ENCODE data around the gene HBZ. TPM values are rescaled to one million over a fixed set of nuclear protein-coding genes. Genes with fewer than 3 reads are reported as not detected.

The HBZ gene
- not detected for total RNA-seq

DNA sequence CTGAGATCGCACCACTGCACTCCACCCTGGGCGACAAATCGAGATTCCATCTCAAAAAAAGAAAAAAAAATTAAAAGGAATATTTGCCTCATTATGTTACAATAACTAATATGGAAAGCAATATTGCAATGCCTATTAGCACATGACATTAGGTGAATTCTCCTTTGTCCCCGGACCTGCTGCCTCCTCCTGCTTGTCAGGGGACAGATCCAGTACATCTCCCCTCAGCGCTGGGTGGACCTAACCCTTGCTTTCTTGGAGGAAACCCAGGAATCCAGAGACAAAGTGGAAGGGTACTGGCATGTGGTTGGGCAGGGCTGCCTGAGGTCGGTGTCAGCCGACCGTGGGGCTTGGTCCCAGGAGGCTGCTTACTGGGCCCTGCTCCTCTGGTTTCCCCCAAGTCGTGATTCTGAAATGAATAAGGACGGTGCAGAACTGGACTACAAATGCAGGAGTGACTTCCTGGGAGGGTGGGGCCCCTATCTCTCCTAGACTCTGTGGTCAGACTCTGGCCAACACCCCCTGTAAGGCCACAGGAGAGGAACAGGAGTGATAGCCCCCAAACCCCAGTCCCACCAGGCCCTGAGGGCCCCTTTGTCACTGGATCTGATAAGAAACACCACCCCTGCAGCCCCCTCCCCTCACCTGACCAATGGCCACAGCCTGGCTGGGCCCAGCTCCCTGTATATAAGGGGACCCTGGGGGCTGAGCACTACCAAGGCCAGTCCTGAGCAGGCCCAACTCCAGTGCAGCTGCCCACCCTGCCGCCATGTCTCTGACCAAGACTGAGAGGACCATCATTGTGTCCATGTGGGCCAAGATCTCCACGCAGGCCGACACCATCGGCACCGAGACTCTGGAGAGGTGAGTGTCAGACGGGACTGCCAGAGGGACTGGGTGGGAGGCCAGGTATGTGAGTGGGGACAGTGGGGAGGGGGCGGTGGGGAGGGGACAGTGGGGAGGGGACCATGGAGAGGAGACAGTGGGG lies at the start of gene HBZ:
TSS of gene HBZ (plus strand) at position 504 of the 988 bp plus-strand sequence. CDS start at position 770, 266 bp downstream.
- Mint-ChIP-seq H3K27me3 (peaks cover 41% of the 10 kb centered on the region), H3K4me1 (peaks cover 5% of the 10 kb centered on the region), H3K36me3 (no peaks in the 10 kb centered on the region), H3K9me3 (no peaks in the 10 kb centered on the region), H3K4me3 (no peak within 1 kb of the TSS), H3K27ac (no peak within 1 kb of the TSS)
- DNase-seq = no peak

DNA sequence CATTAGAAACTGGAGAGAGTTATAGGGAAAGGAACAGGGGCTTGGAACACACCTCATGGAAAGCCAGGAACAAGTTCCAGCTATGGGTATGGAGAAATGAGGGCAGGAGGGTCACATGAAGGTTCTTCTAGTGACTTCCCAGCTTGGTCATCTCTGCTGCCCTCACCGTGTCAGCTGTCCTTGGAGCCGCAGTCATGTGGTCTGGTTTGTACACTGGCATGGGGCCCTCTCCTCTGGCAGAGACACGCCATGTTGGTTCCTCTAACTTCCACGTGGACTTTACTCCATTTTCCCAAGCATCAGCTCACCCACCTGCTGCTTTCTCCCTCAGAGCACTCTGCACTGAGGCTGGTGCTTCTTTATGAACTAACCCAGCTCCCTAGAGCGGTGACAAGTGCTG lies 48.1 kb upstream of the HBZ start:
- no peak overlapping the region for H3K27ac Mint-ChIP-seq
- no peak overlapping the region for H3K4me3 Mint-ChIP-seq
- H3K27me3 Mint-ChIP-seq = no peaks in the 10 kb centered on the region
- no peaks in the 10 kb centered on the region for H3K9me3 Mint-ChIP-seq
- H3K36me3 Mint-ChIP-seq = peaks cover 8% of the 10 kb centered on the region
- no peak for DNase-seq
- H3K4me1 Mint-ChIP-seq = peaks cover 1% of the 10 kb centered on the region

GRCh38 chr16:104928-105327 lies 47.5 kb upstream of the HBZ start:
- Mint-ChIP-seq H3K36me3 (peaks cover 8% of the 10 kb centered on the region), H3K4me1 (peaks cover 1% of the 10 kb centered on the region), H3K27ac (no peak overlapping the region), H3K27me3 (no peaks in the 10 kb centered on the region), H3K9me3 (no peaks in the 10 kb centered on the region), H3K4me3 (no peak overlapping the region)
- DNase-seq = no peak

DNA sequence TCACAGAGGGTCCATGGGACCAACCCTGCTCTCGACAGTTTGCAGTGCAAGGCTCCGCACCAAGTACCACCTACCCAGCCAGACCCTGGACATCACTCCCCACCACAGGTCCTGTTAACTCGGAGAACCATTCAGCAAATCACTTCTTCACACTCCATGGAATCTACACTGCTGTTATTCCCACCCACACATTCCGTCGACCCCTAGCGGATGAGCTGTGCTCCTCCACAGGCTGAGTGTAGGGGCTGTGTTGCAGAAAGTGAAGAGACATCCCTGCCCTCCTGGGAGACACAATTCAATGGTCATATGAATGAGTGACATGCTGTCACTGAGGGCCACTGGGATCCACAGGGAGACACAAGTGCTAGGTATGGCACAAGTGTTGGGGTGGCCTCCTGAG lies 46.9 kb upstream of the HBZ start:
- Mint-ChIP-seq H3K9me3 (no peaks in the 10 kb centered on the region), H3K27ac (no peak overlapping the region)

DNA sequence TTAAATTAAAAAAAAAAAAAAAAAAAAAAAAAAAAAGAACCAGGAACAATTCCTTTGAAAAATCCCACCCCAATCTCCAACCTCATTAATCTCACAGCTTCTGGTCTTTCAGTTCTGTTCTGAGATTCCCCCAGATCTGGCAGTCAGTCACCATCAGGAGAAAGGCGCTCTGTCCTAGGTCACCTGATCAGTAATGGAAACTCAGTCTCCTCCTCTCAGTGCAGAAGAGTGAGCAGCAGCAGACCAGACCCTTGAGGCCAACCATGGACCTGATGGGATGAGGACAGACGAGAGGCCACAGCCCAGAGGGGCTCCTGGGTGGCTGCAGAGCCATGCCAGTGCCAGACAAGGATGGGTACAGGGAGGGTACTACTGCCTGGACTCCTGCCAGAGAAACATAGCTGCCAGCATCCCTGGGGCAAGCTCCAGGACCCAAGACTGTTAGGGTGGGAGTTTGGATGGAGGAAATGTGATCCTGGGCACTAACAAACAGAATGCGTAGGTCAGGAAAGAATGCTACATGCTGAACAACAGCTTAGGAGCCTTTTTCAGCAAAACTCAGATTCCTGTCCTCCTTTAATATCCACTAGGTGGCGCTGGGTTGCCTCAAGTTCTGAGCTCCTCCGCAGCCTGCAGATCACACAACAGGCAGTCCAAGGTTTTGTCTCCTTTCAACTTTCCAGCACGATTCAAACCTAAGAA lies 45.7 kb upstream of the HBZ start:
- H3K9me3 Mint-ChIP-seq = no peaks in the 10 kb centered on the region
- DNase-seq = peak; percentile 40
- H3K4me1 Mint-ChIP-seq = peaks cover 1% of the 10 kb centered on the region
- H3K27ac Mint-ChIP-seq = no peak overlapping the region
- no peak overlapping the region for H3K4me3 Mint-ChIP-seq
- peaks cover 8% of the 10 kb centered on the region for H3K36me3 Mint-ChIP-seq
- H3K27me3 Mint-ChIP-seq = no peaks in the 10 kb centered on the region

More for the DNA sequence above, 46.9 kb upstream of the HBZ start:
- DNase-seq = no peak
- no peaks in the 10 kb centered on the region for H3K27me3 Mint-ChIP-seq
- peaks cover 8% of the 10 kb centered on the region for H3K36me3 Mint-ChIP-seq
- H3K4me1 Mint-ChIP-seq = peaks cover 1% of the 10 kb centered on the region
- no peak overlapping the region for H3K4me3 Mint-ChIP-seq

DNA sequence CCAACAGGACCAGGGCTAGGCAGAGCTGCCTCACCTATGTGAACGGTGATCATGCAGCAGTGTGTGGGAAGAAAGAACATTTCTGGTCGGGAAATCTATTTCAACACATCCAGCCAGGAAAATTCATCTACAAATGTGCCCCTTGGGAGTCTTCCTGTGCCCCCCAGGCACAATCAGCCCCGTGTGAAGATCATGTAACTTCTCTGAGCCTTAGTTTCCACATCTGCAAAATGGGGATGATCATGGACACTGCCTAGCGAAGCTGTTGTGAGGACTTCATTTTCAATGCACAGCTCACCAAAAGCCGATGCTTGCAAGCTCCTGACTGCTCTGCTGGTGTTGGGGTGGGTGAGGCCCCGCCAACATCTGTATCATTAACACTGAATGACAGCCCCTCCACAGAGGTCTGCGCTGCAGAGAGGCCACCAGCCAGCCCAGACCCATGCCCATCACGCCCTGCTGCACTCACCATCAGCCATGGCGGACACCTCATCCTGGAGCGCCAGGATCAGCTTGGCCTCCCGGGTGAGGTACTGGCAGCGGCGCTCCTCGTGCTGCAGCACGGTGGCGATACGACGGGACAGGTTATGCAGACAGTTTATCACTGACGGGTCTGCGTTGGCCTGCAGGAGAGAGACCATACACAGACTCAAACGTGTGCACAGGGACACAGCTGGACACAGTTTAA lies 40.1 kb upstream of the HBZ start:
- DNase-seq = no peak
- H3K36me3 Mint-ChIP-seq = peaks cover 10% of the 10 kb centered on the region
- no peak overlapping the region for H3K27ac Mint-ChIP-seq
- no peaks in the 10 kb centered on the region for H3K9me3 Mint-ChIP-seq
- H3K4me1 Mint-ChIP-seq = peaks cover 9% of the 10 kb centered on the region
- H3K27me3 Mint-ChIP-seq = no peaks in the 10 kb centered on the region
- H3K4me3 Mint-ChIP-seq = no peak overlapping the region

DNA sequence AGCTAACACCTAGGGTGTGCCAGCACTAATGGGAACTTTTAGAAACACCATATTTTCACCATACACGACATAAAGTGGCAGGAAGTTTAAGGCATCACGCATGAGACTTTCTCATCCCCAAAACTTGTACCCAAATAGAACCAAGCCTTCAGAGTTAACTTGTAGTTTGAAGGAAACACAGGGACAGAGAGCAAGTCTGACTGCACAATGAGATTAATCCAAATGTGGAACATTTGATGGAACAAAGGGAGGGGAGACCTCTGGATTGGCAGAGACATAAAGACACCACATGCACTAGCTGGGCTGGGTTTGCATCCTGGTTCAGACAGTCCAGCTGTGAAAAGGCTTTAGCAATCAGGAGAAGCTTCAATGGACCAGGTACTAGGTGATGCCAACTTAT lies 38.1 kb upstream of the HBZ start:
- H3K27ac Mint-ChIP-seq = no peak overlapping the region
- no peak overlapping the region for H3K4me3 Mint-ChIP-seq
- peaks cover 9% of the 10 kb centered on the region for H3K36me3 Mint-ChIP-seq
- DNase-seq = no peak
- peaks cover 14% of the 10 kb centered on the region for H3K4me1 Mint-ChIP-seq
- H3K27me3 Mint-ChIP-seq = no peaks in the 10 kb centered on the region
- H3K9me3 Mint-ChIP-seq = no peaks in the 10 kb centered on the region

DNA sequence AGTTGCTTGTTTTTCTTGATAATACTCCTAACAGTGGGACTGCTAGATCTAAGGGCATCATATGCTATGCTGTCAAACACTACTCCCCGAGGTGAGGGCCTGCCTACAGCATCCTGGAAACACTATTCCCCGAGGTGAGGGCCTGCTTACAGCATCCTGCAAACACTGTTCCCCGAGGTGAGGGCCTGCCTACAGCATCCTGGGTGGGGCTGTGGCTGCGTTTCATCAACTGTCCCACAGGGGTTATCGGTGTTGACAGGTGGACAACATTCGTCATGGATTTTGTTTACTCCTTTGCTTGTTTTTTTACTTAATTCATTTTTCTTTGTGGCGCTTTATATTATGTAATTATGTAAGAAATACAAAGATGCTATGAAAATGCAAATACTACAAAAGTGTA lies 36.4 kb upstream of the HBZ start:
- no peaks in the 10 kb centered on the region for H3K9me3 Mint-ChIP-seq
- DNase-seq = no peak
- H3K4me3 Mint-ChIP-seq = no peak overlapping the region
- peaks cover 14% of the 10 kb centered on the region for H3K4me1 Mint-ChIP-seq
- no peaks in the 10 kb centered on the region for H3K27me3 Mint-ChIP-seq
- no peak overlapping the region for H3K27ac Mint-ChIP-seq
- H3K36me3 Mint-ChIP-seq = peaks cover 9% of the 10 kb centered on the region

GRCh38 chr16:117379-118365 lies 34.8 kb upstream of the HBZ start:
- peaks cover 14% of the 10 kb centered on the region for H3K4me1 Mint-ChIP-seq
- H3K27ac Mint-ChIP-seq = no peak overlapping the region
- peaks cover 7% of the 10 kb centered on the region for H3K36me3 Mint-ChIP-seq
- no peak overlapping the region for H3K4me3 Mint-ChIP-seq
- H3K9me3 Mint-ChIP-seq = no peaks in the 10 kb centered on the region
- DNase-seq = peak; percentile 56
- H3K27me3 Mint-ChIP-seq = no peaks in the 10 kb centered on the region

DNA sequence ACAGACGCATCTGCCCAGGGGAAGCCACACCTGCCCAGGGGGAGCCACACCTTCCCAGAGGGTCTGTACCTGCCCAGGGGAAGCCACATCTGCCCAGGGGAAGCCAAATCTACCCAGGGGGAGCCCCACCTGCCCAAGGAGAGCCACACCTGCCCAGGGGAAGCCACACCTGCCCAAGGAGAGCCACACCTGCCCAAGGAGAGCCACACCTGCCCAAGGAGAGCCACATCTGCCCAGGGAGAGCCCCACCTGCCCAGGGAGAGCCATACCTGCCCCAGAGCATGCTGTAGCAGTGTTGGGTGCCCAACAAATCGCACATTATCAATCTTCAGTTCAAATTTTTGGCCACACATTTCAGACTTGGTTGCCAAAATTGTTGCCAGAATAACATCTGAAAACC lies 33.6 kb upstream of the HBZ start:
- Mint-ChIP-seq H3K4me3 (no peak overlapping the region), H3K4me1 (peaks cover 6% of the 10 kb centered on the region), H3K27ac (no peak overlapping the region), H3K36me3 (peaks cover 5% of the 10 kb centered on the region), H3K27me3 (no peaks in the 10 kb centered on the region), H3K9me3 (no peaks in the 10 kb centered on the region)
- DNase-seq = no peak

- H3K36me3 Mint-ChIP-seq = peaks cover 3% of the 10 kb centered on the region
- no peak overlapping the region for H3K27ac Mint-ChIP-seq
- no peaks in the 10 kb centered on the region for H3K27me3 Mint-ChIP-seq
- H3K9me3 Mint-ChIP-seq = no peaks in the 10 kb centered on the region
- no peak overlapping the region for H3K4me3 Mint-ChIP-seq
- peaks cover 5% of the 10 kb centered on the region for H3K4me1 Mint-ChIP-seq
- no peak for DNase-seq
These were observed 33.1 kb upstream of the HBZ start for GRCh38 chr16:119295-119694.

DNA sequence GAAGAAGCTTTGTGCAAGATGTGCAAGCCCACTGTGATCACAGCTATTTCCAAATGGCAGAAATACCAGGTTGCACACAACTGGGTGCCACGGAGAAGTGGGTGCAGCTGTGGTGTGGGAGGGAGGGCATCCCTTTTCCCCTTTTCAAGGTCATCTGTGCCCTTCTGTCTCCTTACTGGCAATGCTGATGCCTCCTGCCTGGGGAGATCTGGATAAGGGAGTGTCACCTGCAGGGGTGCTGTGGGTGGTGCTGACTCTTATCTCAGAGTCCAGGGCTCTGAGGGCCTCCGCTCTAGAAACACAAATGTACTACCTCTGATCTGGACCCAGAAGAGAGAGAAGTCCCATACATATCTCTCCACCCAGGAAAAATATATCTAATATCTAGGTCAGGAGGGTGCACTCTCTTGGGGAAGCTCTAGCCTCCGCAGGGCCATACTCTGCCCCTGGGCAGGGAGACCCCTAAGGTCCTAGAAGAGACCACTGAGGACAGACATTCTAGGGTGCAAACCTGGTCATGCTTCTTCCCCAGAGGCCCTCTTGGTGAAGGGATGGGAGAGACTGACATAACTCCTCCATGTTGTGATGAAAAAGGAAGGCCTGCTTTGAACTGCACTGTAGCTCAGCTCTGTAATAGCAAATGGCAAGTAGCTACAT lies 32.5 kb upstream of the HBZ start:
- Mint-ChIP-seq H3K4me3 (no peak overlapping the region), H3K9me3 (no peaks in the 10 kb centered on the region), H3K27ac (no peak overlapping the region), H3K36me3 (peaks cover 1% of the 10 kb centered on the region), H3K4me1 (peaks cover 5% of the 10 kb centered on the region), H3K27me3 (no peaks in the 10 kb centered on the region)
- DNase-seq = no peak

GRCh38 chr16:120756-121155 lies 31.7 kb upstream of the HBZ start:
- Mint-ChIP-seq H3K36me3 (peaks cover 1% of the 10 kb centered on the region), H3K27me3 (no peaks in the 10 kb centered on the region), H3K4me3 (no peak overlapping the region), H3K9me3 (no peaks in the 10 kb centered on the region), H3K27ac (no peak overlapping the region), H3K4me1 (peaks cover 5% of the 10 kb centered on the region)
- DNase-seq = no peak

- no peak overlapping the region for H3K4me3 Mint-ChIP-seq
- peaks cover 5% of the 10 kb centered on the region for H3K4me1 Mint-ChIP-seq
- no peaks in the 10 kb centered on the region for H3K36me3 Mint-ChIP-seq
- H3K27me3 Mint-ChIP-seq = no peaks in the 10 kb centered on the region
- no peak for DNase-seq
- H3K9me3 Mint-ChIP-seq = no peaks in the 10 kb centered on the region
- H3K27ac Mint-ChIP-seq = no peak overlapping the region
These were observed 30.1 kb upstream of the HBZ start for GRCh38 chr16:122361-122760.
